Choroid plexus epithelial cell (primary cell): ENCODE measurements around the gene CENPO.
A peak's percentile ranks its signal among the peaks of the same experiment; 100 is the strongest.

ENCODE experiments used
- DNase-seq: peaks from one replicate; pipeline ENCODE4 v3.0.0-alpha.2; 2010; ENCODE audit warnings: low read depth
- H3K4me3 ChIP-seq: 2 replicates; pipeline ENCODE4 v1.5.1; 2011; ENCODE audit warnings: low read depth, mild to moderate bottlenecking, control low read depth, low read length, moderate library complexity
- CTCF ChIP-seq: conservative IDR thresholded peaks from 2 replicates; pipeline ENCODE4 v1.5.1; 2011; ENCODE audit warnings: low read depth, mild to moderate bottlenecking, control low read depth, inconsistent platforms, low read length, moderate library complexity

Gene CENPO

GRCh38 chr2:24824071-24824588, 30.9 kb downstream of the CENPO start:
- H3K4me3 ChIP-seq, result no peak overlapping the region
- no peak for DNase-seq
- no peak for TF ChIP-seq CTCF

- no peak overlapping the region for H3K4me3 ChIP-seq
- TF ChIP-seq CTCF, result peak; percentile 55
- DNase-seq, result no peak
These were observed 32.0 kb downstream of the CENPO start for GRCh38 chr2:24824966-24825882.

GRCh38 chr2:24825883-24826772, 32.9 kb downstream of the CENPO start:
- peak; percentile 10 for TF ChIP-seq CTCF
- peak; percentile 55 for DNase-seq
- no peak overlapping the region for H3K4me3 ChIP-seq

- TF ChIP-seq CTCF, result no peak
- DNase-seq, result no peak
- H3K4me3 ChIP-seq, result no peak overlapping the region
These were observed 33.5 kb downstream of the CENPO start for GRCh38 chr2:24826773-24827145.

- H3K4me3 ChIP-seq, result no peak overlapping the region
- peak; percentile 97 for TF ChIP-seq CTCF
- peak; percentile 96 for DNase-seq
These were observed 34.4 kb downstream of the CENPO start for GRCh38 chr2:24827321-24828237.
